CD4-positive, alpha-beta T cell treated with Interleukin-17A for 1 hour (primary cell): ENCODE data around the gene POLR2L.

Experiments used
- DNase-seq: peaks from one replicate; pipeline ENCODE4 v3.0.0-alpha.2; 2020

POLR2L gene

DNA sequence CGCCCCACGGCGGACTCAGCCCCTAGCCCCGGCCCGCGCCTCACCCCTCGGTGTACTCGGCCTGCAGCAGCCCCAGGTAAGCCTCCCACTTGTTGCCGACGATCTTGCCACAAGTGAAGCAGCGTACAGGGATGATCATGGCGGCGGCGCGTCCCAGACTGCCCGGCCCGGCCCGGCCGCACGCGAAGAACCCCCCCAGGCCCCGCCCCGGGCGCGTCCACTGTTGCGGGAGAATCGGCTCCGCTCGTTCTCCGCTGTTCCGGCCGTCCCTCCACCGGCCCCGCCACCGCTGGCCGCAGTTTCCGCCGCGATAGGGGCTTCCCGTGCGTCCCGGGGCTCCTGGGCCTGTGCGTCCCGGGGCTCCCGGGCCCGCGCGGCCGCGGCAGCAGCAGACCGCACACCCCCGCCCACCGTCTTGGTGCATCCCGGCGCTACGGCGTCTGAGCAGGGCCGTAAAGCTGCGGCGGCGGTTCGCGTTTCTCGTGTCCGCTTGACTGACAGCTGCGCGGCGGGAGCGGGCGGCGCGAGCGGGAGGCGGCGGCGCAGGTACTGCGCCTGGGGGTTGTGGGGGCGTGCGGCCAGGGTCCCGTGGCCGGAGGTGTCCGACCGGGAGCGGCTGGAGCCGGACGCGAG lies at the start of gene POLR2L, which contains the start of gene TSPAN4:
POLR2L (minus strand) TSS at position 160 of the 633 bp plus-strand sequence; CDS start at position 139, 21 bp downstream.
TSPAN4 (plus strand) TSS at position 483 of the 633 bp plus-strand sequence. CDS start 7,453 bp downstream, outside the sequence.
- peak; percentile 90 for DNase-seq

DNA sequence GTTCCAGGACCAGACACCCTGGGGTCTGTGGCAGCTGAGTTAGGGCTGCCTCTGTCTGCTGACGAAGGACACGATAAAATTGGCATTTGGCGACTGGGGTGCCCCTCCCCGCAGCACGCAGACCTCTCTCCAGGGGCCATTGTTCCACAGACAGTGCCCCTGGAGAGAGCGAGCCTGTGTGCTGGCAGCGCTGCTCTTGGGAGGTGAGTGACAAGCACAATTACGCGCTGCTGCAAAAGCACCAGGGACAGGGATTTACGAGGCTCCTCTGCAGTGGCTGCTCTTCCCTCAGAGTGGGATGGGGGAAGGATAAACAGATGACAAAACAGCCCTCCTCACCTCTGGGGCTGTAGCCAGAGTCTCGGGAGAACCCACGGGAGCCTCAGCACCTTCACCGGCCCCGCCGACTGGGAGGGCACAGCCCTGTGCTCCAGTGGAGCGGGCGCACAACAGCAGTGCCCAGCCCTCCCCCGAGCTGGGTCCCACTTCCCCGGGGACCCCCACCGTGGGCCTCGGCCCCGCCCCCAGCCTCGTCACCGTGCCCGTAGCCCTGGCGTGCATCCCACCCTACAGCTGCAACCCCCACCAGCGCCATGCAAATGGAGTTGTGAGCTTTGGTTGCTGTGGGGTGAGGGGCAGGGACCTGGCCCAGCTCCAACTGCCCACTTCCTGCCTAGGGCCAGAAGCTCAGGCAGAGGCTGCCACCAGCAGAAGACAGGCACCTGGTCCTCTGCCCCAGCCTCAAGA lies 48.6 kb upstream of the POLR2L start:
- no peak for DNase-seq

DNA sequence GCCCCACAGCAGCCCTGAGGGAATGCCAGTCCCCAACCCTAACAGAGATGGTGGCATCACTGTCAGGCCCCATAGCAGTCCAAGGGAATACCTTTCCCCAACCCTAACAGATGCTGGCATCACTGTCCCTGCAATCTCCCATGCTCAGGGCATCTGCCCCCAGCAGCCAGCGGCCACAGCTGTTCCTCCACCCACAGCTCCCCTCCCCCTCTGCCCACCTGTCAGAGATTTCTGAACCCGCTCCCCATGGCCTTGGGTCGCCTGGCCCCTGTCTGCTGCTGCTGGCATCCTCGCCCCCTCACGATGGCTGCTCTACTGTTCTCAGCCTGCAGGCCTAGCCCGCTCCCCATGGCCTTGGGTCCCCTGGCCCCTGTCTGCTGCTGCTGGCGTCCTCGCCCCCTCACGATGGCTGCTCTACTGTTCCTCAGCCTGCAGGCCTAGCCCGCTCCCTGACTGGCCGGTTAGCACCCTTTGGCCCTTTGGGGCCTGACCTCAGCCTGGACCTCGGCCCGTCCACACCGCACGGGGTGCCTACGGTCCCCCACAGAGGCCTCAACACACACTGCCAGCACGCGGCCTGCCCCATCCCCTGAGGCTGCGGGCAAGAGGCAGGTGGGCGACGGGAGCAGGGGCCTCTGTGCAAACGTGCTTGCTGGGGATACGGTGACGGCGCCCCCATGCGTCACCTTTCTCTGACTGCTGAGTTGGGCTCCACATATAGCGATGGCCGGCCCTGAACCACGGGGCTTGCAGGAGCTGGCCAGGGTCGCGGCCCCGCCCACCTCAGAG lies 47.6 kb upstream of the POLR2L start:
- DNase-seq: no peak

DNA sequence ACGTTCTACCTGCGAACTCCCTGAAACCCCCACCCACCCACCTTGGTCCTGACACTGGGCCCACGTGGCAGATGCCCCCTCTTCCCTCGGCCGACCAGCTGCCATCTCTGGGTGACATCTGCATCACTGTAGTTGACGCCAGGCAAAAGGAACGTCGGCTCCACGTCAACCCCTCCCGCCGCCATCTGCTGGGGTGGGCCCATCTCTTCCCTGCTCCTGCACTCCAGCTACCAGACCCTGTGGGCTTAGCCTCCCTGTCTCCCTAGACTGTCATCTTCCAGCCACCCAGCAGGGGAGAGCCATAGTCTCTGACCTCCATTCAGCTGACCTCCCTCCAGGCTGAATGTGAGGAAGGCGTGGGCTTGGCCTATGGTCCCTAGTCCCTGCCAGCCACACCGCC lies 46.9 kb upstream of the POLR2L start:
- DNase-seq: no peak

DNA sequence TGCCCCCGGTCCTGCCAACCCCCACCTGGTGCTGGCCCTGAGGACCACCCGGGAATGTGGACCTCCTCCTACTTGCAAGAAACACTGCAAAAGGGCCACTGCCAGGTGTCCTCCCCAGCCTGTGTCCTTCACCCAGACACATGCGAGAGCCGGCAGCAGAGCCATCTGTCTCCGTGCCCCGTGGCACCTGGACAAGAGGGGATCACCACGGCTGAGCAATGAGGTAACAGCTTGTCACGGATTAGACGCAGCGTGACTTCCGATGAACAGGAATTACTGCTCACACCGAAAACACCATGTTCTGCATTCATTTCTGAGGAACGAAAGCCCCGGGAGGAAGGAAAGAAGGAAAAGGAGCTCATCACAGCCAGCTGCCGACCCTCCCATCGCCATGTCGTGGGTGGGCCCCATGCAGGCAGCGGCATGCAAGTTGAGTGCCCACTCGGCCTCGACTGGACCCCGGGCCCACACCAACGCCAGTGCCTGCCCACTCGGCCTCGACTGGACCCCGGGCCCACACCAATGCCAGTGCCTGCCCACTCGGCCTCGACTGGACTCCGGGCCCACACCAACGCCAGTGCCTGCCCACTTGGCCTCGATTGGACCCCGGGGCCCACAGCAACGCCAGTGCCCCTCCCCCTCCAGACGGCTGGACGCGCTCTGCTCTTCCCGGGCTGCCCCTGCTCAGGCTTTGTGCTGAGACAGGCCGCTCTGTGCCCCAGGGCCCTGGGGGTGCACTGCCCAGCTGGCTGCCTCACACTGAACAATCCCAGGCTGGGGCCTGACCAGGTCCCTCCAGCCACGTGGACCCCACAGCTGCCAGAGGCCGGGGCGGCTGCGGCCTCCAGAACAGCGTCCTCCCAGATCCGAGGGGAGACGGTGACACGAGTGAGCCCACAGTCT lies 46.2 kb upstream of the POLR2L start:
- DNase-seq: no peak

DNA sequence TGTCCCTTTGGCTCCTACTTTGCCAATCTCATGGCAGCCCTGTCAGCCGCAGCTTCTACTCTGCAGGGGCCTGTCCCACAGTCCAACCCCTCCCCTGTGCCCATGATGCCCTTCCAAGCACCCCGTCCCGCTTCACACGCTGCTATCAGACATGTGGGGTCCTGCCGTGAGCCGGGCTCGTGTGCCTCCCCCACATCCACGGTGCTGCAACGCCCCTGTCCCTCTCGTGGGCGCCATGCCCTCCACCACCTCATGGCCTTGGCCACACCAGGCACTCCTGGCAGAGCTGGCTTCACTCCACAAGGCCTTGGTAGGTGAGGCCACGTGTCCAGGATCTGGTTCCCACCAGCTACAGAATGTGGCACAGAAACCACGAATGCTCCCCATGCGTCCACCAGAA lies 45.3 kb upstream of the POLR2L start:
- no peak for DNase-seq

DNA sequence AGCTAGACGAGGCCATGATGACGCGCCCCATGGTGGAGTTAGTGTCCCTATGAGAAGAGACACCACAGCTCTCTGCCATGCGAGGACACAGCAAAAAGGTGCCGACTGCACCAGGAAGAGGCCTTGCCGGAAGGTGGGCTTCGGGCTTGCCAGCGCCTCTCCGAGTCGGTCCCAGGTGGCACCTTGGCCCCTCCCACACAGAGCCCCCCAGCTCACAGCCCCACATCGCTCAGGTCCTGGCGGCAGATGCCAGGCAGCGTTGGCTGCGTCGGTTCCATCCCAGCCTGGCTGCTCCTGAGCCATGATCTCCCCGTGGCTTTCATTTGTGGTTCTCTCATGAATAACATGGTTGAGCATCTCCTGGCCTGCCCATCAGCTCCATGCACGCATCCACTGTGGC lies 44.2 kb upstream of the POLR2L start:
- no peak for DNase-seq

DNA sequence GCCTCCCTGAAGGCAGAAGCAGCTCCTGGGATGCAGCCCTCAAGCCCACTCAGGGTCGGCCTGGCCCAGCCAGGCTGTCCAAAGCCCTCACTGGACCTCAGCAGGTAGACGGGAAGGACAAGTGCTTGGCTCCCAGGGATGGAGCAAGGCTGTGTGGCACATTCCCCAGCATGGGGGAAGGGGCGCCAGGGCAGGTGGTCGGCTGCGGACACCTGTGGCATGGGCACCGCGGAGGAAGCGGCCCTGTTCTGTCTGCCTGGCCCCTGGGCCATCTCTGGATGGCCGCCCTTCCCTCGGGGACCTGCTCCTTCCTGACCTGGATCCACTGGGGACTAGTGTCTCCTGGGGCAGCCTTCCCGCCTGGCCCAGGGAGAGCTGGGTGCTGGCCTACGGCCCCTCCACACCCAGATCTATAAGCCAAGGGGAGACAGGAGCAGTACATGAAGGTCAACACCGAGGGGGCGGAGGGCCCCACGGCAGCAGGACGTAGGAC lies 42.3 kb upstream of the POLR2L start:
- DNase-seq: no peak

DNA sequence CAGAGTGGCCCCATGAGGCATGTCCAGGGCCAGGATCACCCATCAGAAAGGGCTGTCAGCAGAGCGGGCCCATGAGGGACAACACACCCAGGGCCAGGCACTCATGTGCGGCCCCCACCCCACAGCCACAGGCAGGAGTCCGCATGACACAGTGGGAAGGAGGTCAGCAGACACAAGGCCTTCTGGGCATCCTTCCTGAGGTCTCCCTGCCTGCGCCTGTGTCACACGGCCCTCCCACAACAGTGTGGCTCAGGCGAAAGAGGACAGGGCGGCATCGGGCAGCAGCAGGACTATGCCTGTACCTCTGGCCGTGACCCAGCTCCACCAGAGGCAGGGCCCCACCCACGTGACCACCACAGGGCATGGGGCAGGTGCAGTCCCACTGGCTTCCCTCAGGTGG lies 41.2 kb upstream of the POLR2L start:
- no peak for DNase-seq

DNA sequence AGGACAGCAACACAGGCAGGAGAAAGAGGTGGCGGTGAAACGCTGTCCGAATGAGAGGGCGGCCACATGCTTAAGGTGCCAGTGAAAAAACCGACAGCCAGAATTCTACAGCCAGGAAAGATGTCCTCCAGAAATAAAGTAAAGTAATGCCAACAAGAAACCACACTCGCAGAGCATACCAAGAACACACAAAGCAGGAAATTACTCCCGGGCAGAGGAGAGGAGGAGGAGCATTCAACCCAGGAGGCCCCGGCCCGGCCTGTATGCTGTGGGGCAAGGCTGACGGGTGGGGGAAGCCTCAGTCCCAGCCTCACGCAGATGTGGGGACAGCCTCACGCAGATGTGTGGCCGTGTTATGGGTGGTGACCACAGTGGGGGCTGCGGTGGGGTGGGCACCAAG lies 40.3 kb upstream of the POLR2L start:
- DNase-seq: no peak

DNA sequence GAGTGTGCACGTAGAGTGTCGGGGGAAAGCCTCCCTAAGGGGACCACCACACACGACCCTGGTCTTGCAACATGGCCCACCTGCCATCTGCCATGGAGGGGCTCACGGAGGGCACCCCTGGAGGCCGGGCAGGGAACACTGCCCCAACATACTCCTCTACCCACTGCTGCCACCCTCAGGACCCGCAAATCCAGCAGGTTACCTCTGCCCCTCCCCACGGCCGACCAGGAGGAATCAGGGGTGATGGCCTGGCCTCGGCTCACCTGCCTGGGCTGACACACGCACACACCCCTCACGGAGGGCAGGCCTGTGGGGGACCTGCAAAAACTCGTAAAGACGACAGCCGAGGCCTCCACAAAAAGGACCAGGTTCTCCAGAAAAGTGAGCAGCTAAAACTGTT lies 38.1 kb upstream of the POLR2L start:
- DNase-seq: no peak

DNA sequence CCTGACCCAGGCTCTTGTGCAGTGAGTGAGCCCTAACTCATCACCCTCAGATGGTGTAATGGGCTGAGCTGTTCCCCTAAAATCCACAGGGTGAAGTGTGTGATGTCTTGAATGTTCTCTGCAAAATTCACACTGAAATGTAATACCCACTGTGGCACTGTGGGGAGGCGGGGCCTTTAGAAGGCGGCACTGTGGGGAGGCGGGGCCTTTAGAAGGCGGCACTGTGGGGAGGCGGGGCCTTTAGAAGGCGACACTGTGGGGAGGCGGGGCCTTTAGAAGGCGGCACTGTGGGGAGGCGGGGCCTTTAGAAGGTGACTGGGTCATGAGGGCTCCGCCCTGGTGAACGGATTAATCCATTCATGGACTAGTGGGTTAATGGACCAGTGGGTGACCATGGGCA lies 35.2 kb upstream of the POLR2L start:
- DNase-seq: peak; percentile 11

DNA sequence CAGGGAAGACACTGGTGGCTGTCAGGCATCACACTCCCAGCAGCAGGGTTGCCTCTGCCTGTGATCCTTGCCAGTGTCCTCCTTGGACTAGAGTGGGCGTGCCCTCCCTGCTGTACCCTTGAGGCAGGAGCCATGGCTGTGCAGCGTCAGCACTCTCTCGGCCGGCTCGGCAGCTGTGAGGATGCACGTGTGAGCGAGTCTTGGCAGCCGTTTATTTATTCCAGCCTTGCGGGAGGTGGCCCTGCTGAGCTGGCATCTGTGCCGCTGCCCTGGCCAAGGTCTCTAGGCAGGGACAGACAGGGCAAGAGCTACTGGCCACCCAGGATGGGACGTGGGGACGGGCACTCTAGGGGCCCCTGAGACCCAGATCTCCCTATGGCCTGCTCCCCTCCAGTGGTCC lies 34.2 kb upstream of the POLR2L start:
- DNase-seq: no peak

DNA sequence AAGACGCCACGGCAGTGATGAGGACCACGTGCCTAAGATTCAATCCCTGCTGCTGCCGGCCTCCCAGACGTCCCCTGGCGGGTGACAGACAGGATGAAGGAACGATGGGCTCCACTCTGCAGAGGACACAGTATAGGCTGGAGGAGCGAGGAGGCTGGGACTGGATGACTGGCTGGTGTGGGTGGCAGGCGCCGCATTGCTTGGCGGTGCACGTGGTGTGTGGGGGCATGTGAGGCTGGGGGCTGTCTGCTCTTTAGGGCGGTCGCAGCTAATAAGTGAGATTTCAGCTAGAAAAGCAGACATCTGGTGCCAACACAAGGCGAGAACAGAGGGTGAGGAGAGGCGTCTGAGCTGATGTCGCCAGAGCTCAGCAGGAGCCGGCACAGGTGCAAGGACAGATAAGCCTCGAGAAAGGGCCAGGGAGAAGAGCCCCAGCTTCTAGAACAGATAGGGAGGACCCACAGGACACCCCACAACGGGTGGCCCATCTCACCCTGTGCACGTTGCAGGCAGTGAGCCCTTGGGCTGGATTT lies 33.5 kb upstream of the POLR2L start:
- no peak for DNase-seq

DNA sequence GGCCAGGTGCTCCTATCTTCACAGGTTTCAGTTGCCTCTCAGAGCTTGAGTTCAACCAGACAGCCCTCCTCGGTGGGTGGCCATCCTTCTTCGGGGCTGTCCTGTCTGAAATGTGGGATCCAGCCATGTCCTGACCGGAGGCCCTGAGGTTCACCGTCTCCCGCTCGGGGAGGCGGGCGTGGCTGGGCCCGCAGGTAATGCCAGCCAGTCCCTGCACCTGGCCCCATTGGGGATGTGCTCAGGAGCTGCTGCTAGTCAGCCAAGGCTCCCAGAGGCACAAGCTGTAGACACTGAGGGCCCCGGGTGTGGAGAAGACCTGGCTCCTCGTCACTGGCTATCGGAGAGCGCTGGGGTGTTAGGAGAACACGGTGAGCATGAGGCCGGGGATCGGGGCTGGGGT lies 32.9 kb upstream of the POLR2L start:
- no peak for DNase-seq

DNA sequence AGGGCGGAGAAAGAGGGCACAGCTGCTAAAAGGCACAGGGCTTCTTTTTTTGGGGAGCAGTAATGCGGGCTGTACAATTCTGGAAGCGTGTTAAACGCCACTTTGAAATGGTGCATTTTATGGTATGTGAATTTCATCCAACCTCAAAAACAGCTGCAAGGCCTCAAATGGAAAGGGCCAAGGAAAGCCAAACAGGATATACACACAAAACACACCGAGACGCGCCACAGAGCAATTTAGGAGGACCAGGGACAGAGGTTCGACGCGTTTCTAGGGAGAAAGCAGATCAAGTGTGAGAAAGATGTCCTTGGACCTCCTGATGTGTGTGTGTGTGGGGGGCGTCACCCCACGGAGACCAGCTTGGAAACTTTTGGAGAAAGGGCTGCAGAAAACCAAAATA lies 31.4 kb upstream of the POLR2L start:
- DNase-seq: no peak

DNA sequence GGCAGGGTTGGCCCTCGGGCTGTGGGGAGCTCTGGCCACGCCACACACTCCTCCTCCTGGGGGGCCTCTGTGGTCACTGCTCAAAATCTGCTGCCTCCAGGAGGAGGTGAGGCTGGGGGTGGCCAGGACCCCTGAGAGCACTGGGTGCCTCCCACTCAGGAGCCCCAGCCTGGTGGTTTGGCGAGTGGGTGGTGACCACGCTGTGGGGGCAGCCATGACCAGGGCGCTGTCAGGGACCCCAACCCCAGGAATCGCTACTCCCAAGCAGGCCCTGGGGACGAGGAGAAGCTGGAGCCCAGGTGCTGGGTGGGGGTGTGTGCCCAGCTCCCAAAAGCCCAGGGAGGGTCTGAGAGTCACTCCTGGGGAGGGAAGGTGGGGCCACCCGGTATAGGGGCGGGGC lies 30.5 kb upstream of the POLR2L start:
- no peak for DNase-seq

DNA sequence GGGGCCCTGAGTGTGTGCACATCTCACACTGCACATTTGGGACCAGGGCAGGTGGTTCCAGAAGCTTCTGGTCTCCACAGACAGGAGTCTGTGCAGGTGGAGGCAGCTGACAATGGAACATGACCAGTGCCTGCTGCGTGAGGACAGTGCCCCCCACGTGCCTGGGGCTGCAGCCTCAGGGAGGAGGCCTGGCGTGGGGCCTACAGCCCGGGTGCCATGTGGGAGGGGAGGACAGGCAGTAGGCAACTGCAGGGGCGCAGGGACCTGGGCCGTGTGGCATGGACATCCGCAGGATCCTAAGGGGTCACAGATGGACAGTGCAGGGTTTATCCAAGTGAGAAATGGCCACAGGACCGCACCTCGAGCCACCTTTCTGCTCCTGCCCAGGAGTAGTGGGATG lies 29.1 kb upstream of the POLR2L start:
- no peak for DNase-seq

DNA sequence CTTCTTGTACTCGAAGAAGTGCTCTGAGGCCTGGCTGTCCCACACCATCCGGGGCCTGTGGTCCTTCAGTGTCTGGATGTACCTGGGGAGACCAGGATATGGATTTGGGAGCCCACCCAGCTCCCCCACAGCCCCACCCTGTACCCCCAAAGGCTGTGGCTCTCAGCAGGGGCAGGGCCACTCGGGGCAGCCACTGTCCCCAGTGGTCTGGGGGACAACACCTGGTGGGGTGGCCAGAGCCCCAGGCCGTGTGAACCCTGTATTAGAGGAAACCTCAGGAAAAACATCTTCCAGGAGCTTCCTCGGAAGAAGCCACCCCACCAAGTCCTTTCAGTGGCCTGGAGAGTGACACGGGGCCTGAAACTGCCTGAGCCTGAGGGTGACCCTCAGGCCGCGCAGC lies 28.1 kb upstream of the POLR2L start:
- no peak for DNase-seq

DNA sequence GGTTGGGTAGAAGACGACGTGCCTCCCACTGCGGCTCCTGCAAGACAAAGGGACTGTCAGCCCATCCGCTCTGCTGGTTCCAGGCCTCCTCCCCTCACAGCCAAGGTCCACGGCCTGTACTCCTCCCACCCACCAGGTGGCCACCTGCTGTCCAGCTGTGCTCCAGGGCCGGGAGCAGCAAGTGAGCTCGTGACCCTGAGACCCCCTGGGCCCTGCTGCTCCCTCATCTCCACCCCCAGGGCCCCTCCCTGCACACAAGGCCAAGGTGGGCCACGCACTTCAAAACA lies 27.7 kb upstream of the POLR2L start:
- no peak for DNase-seq

DNA sequence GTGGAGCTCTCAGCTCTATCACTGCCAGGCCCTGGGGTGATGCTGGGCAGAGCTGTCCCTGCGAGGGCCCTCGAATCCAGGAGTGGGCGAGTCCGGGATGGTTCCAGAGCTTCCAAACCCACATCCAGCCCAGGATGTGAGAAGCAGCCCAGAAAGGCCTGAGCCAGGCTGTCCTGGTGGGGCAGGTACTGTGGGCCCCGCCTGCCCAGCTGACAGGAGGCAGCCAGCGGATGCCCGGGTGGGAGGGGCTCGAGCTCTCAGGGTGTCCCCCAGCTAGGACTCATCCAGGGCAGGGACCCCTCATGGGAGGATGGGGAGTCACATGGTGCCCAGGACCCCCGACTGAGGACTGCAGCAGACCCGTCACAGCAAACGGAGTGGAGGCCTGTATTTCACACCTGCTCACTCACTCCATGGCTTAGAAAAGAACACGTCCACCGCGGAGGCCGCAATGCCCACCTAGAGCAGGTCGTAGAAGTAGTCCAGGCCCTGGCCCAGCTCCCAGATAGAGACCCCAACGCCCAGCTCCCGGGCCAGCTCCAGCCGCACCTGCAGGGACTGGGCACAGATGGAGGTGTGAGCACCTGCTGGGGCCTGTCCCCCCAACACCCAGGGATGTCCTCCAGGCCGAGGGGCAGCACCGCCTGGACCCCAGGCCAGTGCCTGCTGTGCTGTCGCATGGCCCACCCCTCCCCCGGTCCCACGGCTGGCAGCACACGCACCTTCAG lies 27.2 kb upstream of the POLR2L start:
- DNase-seq: no peak

DNA sequence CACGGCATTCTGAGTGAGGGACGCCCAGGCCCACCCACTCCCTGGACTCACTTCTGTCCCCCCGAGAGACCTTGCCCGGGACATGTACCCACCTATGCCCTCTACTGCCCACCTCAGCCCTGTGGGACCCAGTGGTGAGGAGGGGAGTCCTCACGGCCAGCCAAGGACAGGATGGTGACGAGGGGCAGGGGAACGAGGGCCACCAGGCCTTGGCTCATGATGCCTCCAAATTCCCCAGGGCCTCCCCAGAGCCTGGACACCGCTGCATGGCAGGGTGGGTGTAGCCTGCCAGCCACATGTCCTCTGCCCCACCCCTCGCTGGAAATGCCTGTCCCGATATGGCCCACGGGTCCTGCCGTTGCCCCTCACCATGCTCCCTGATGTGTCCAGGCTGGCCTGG lies 26.5 kb upstream of the POLR2L start:
- DNase-seq: no peak
